ENCODE measurements around the gene STK32B.

Gene STK32B

DNA sequence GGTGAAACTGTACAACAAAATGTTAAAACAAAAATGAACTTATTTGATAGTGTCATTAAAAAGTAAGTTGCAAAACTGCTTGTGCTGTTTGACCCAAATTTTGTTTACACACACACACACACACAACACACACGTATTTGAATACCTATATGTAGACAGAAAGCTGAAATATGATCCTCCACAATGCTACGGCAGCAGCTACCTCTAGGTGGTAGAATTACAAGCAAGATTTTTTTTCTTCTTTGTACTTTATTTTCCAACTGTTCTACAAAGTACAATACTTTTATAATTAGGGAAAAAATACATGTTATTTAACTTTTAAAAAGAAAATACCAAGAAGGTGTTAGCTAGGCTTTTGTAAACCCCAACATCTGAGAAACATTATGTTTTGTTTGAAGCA lies 33.2 kb upstream of the STK32B start:
- H3K36me3 ChIP-seq (ENCODE audit: low read depth) = no peaks in the 10 kb centered on the region
- H3K4me1 ChIP-seq (ENCODE audit: insufficient read depth, poor library complexity, severe bottlenecking) = no peaks in the 10 kb centered on the region
- DNase-seq (ENCODE audit: low spot score) (no peak), ATAC-seq (ENCODE audit: low read depth) (no peak)
- no peak overlapping the region for H3K27ac ChIP-seq (ENCODE audit: poor library complexity, severe bottlenecking)
- peaks cover 35% of the 10 kb centered on the region for H3K27me3 ChIP-seq (ENCODE audit: insufficient read depth, poor library complexity, severe bottlenecking)
- TF ChIP-seq, protein P1, sequence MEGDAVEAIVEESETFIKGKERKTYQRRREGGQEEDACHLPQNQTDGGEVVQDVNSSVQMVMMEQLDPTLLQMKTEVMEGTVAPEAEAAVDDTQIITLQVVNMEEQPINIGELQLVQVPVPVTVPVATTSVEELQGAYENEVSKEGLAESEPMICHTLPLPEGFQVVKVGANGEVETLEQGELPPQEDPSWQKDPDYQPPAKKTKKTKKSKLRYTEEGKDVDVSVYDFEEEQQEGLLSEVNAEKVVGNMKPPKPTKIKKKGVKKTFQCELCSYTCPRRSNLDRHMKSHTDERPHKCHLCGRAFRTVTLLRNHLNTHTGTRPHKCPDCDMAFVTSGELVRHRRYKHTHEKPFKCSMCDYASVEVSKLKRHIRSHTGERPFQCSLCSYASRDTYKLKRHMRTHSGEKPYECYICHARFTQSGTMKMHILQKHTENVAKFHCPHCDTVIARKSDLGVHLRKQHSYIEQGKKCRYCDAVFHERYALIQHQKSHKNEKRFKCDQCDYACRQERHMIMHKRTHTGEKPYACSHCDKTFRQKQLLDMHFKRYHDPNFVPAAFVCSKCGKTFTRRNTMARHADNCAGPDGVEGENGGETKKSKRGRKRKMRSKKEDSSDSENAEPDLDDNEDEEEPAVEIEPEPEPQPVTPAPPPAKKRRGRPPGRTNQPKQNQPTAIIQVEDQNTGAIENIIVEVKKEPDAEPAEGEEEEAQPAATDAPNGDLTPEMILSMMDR (IDR thresholded peaks at IDR 0.05; ENCODE audit: poor library complexity, severe bottlenecking) = peak; percentile 37
- no peaks in the 10 kb centered on the region for H3K9me3 ChIP-seq (ENCODE audit: severe bottlenecking)
- no peak overlapping the region for H3K4me3 ChIP-seq (ENCODE audit: severe bottlenecking)

DNA sequence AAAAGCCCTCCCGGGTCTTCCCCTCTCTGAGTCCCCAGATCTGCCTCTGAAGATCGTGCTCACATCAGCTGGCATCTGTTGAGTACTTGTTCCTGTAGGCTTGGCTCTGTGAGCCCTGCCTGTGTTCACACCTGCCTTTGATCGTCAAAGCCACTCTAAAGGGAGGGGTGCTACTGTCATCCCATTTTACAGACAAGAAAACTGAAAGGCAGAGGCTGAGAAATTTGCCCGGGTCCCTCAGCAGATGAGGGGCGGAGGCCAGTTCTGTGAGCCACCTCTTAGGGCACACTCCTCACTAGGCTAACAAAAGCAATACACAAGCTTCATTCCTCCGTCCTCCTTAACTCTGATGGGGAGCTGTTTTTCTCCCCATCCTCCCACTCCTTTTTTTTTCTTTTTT lies 32.7 kb upstream of the STK32B start:
- Histone ChIP-seq H3K36me3 (ENCODE audit: low read depth) (no peaks in the 10 kb centered on the region), H3K27me3 (ENCODE audit: insufficient read depth, poor library complexity, severe bottlenecking) (peaks cover 30% of the 10 kb centered on the region), H3K4me1 (ENCODE audit: insufficient read depth, poor library complexity, severe bottlenecking) (no peaks in the 10 kb centered on the region), H3K4me3 (ENCODE audit: severe bottlenecking) (no peak overlapping the region), H3K9me3 (ENCODE audit: severe bottlenecking) (no peaks in the 10 kb centered on the region), H3K27ac (ENCODE audit: poor library complexity, severe bottlenecking) (no peak overlapping the region)
- no peak for DNase-seq (ENCODE audit: low spot score)
- TF ChIP-seq, protein P1 (IDR thresholded peaks at IDR 0.05; ENCODE audit: poor library complexity, severe bottlenecking) = no peak
- ATAC-seq (ENCODE audit: low read depth) = no peak

DNA sequence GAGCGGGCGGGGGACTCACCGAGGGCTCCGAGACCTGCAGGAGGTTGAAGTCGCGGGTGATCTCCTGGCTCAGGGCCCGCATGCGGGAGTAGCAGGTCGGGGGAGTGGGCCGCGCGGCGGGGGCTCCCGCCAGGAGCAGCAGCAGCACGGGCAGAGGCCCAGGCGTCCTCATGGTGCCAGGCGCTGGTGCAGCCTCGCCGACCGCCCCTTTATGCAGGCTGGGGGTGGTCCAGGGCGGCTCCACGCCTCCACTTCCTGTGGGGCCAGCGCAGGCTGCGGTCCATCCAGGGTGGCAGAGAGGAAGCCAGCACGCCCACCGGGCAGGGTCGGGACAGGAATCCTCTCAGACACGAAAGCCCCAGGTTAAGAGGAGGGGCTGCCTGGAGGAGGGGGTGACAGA lies 32.0 kb upstream of the STK32B start, which contains the start of gene CYTL1:
CYTL1 (minus strand) TSS at position 185 of the 400 bp plus-strand sequence; CDS start at position 172, 13 bp downstream.
- Histone ChIP-seq H3K27me3 (ENCODE audit: insufficient read depth, poor library complexity, severe bottlenecking) (peaks cover 23% of the 10 kb centered on the region), H3K4me1 (ENCODE audit: insufficient read depth, poor library complexity, severe bottlenecking) (no peaks in the 10 kb centered on the region), H3K36me3 (ENCODE audit: low read depth) (no peaks in the 10 kb centered on the region), H3K27ac (ENCODE audit: poor library complexity, severe bottlenecking) (no peak within 1 kb of the TSS), H3K9me3 (ENCODE audit: severe bottlenecking) (no peaks in the 10 kb centered on the region), H3K4me3 (ENCODE audit: severe bottlenecking) (no peak within 1 kb of the TSS)
- TF ChIP-seq, protein P1 (IDR thresholded peaks at IDR 0.05; ENCODE audit: poor library complexity, severe bottlenecking) = no peak
- ATAC-seq (ENCODE audit: low read depth) (no peak), DNase-seq (ENCODE audit: low spot score) (no peak)

DNA sequence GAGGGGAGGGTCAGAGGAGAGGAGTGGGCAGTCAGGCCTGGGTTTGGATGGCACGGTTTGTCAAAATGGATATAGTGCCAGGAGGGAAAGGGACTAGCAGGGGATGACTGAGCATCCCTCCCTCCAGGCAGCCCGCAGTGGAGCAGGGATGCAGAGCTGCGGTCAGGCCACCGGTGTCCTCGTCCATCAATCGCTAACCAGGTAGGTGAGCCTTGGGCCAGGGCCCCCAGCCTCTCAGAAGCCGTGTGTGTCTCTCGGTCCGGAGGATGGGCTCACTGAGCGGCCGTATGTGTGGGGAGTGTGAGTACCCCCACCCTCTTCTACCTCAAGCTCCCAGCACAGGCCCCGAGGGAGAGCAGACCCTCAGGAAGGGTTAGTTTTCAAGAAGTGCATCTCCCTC lies 31.5 kb upstream of the STK32B start:
- no peaks in the 10 kb centered on the region for H3K4me1 ChIP-seq (ENCODE audit: insufficient read depth, poor library complexity, severe bottlenecking)
- no peak overlapping the region for H3K27ac ChIP-seq (ENCODE audit: poor library complexity, severe bottlenecking)
- no peaks in the 10 kb centered on the region for H3K9me3 ChIP-seq (ENCODE audit: severe bottlenecking)
- peaks cover 18% of the 10 kb centered on the region for H3K27me3 ChIP-seq (ENCODE audit: insufficient read depth, poor library complexity, severe bottlenecking)
- H3K36me3 ChIP-seq (ENCODE audit: low read depth) = no peaks in the 10 kb centered on the region
- no peak overlapping the region for H3K4me3 ChIP-seq (ENCODE audit: severe bottlenecking)
- TF ChIP-seq, protein P1 (IDR thresholded peaks at IDR 0.05; ENCODE audit: poor library complexity, severe bottlenecking) = no peak
- DNase-seq (ENCODE audit: low spot score) (no peak), ATAC-seq (ENCODE audit: low read depth) (no peak)

DNA sequence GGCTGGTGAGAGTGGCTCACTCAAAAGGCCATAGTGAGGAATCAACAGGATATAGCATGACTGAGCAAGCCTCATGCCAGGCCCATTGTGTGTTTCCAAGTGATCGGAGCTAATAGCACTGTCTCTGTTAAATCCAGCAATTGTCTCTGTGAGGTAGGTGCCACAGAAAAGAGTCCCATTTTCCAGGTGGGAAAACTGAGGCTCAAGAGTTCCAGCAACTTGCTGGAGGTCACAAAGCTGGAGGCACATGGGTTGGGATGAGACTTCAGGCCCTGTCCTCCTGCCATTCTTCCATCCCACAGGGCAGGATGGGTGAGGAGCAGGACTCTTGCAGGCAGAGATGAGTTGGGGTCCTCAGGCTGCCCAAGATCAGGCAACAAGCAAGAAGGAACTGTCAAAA lies 30.9 kb upstream of the STK32B start:
- TF ChIP-seq, protein P1 (IDR thresholded peaks at IDR 0.05; ENCODE audit: poor library complexity, severe bottlenecking) = no peak
- Histone ChIP-seq H3K9me3 (ENCODE audit: severe bottlenecking) (no peaks in the 10 kb centered on the region), H3K4me3 (ENCODE audit: severe bottlenecking) (no peak overlapping the region), H3K27ac (ENCODE audit: poor library complexity, severe bottlenecking) (no peak overlapping the region), H3K36me3 (ENCODE audit: low read depth) (no peaks in the 10 kb centered on the region), H3K27me3 (ENCODE audit: insufficient read depth, poor library complexity, severe bottlenecking) (peaks cover 16% of the 10 kb centered on the region), H3K4me1 (ENCODE audit: insufficient read depth, poor library complexity, severe bottlenecking) (no peaks in the 10 kb centered on the region)
- DNase-seq (ENCODE audit: low spot score) (no peak), ATAC-seq (ENCODE audit: low read depth) (no peak)
